GM12878 (cell line): ENCODE measurements around the gene SIL1.

ENCODE experiments used
- ASH2L ChIP-seq: fragments of 300-600, 200-600 bp; sonication (generic); IDR thresholded peaks from 2 replicates; pipeline ENCODE4 v1.6.1; 2017; ENCODE audit warnings: low read depth, mild to moderate bottlenecking, borderline replicate concordance
- CTCF ChIP-seq, 3 experiments: IDR thresholded peaks in 2 of 3; conservative IDR thresholded peaks in 1 of 3; 2 replicates each; pipeline ENCODE4 v1.5.1; 2011; ENCODE audit warnings: low read depth in 3 of 3, low read length in 3 of 3, mild to moderate bottlenecking in 3 of 3, control low read depth in 2 of 3, moderate library complexity in 2 of 3, inconsistent platforms in 1 of 3, mixed read lengths in 1 of 3; ENCODE audit not compliant: control insufficient read depth in 2 of 3, insufficient read depth in 1 of 3; ENCODE audit errors: extremely low read depth in 1 of 3
- MLLT1 ChIP-seq: fragments of 450-650 bp; IDR thresholded peaks from 2 replicates; pipeline ENCODE4 v1.6.1; 2016; ENCODE audit warnings: mild to moderate bottlenecking
- TAF1 ChIP-seq: IDR thresholded peaks from 2 replicates; pipeline ENCODE4 v1.6.1; 2011; ENCODE audit warnings: mild to moderate bottlenecking, low read depth, low read length, borderline replicate concordance

DNA sequence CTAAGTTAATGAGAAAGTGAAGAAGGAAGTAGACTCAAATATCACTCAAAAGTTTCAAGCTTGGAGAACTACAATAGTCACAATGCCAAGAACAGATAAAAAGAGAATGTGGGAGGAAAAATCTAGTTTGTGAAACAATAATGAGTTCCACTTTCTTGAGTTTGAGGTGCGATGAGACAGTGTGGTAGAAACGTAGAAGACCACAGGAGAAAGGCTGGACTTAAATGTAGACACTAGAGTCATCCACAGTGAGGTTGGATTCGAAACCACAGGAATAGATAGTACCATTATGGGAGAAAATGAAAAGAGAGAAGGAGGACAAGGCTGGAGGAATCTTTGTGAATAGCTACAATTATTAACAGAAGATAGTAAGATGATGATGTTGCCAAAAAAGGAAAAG is 182.0 kb downstream of the SIL1 start:
- TF ChIP-seq ASH2L (no peak), TAF1 (no peak), MLLT1 (no peak), CTCF (IDR thresholded peaks at IDR 0.05 in 2 of 3, conservative IDR thresholded peaks at IDR 0.05 in 1 of 3; ENCODE audit: control insufficient read depth in 2 of 3, extremely low read depth in 1 of 3, insufficient read depth in 1 of 3, low read depth in 3 of 3, low read length in 3 of 3) (no peak)
